ENCODE results near the gene DERL3. TPM values are rescaled to one million over a fixed set of nuclear protein-coding genes. Genes with fewer than 3 reads are reported as not detected.

DERL3 gene
- total and polyA plus RNA-seq, 2 experiments from 2014 or later: 0.73 to 1.2 TPM

GRCh38 chr22:23834406-23834792 is 4.4 kb downstream of the DERL3 start:
- peaks cover 11% of the 10 kb centered on the region for H3F3A ChIP-seq (ENCODE audit: insufficient read depth)
- H3K4me3 ChIP-seq: no peak overlapping the region
- no peak overlapping the region for H3K4me2 ChIP-seq (ENCODE audit: unreplicated experiment)
- H3K36me3 ChIP-seq (ENCODE audit: low read depth): no peaks in the 10 kb centered on the region
- no peak for DNase-seq
- peaks cover 9% of the 10 kb centered on the region for H3K4me1 ChIP-seq (ENCODE audit: insufficient read depth)
- TF ChIP-seq EZH2phosphoT487 (IDR thresholded peaks at IDR 0.05; ENCODE audit: insufficient read depth, low read depth) (no peak), EZH2 (IDR thresholded peaks at IDR 0.05; ENCODE audit: insufficient read depth, poor library complexity, severe bottlenecking) (no peak)
- no peak overlapping the region for H2AFZ ChIP-seq
- H3K79me2 ChIP-seq (ENCODE audit: insufficient read depth): peaks cover 20% of the 10 kb centered on the region
- 51 to 55% methylated on average over 3 of the region's 3 CpGs for WGBS, 2 experiments (ENCODE audit: low coverage in 1 of 2, low lambda C conversion rate in 2 of 2, missing lambda C conversion rate in 2 of 2)
- no peaks in the 10 kb centered on the region for H3K9me2 ChIP-seq (ENCODE audit: insufficient read depth)
- no peak overlapping the region for H3K9ac ChIP-seq
- H4K20me1 ChIP-seq (ENCODE audit: insufficient read depth): no peaks in the 10 kb centered on the region
- in situ Hi-C loops (cut with MboI): no loop called here
- no peaks in the 10 kb centered on the region for H3K27me3 ChIP-seq (replicated peaks; ENCODE audit: insufficient read depth)
- no peak overlapping the region for H3K27ac ChIP-seq
- H3K9me3 ChIP-seq (ENCODE audit: low read depth): no peaks in the 10 kb centered on the region

- Histone ChIP-seq H3K9ac (no peak overlapping the region), H3F3A (ENCODE audit: insufficient read depth) (peaks cover 15% of the 10 kb centered on the region), H3K4me3 (no peak overlapping the region), H3K79me2 (ENCODE audit: insufficient read depth) (peaks cover 20% of the 10 kb centered on the region), H4K20me1 (ENCODE audit: insufficient read depth) (no peaks in the 10 kb centered on the region), H3K36me3 (ENCODE audit: low read depth) (no peaks in the 10 kb centered on the region), H2AFZ (no peak overlapping the region), H3K4me1 (ENCODE audit: insufficient read depth) (peaks cover 9% of the 10 kb centered on the region), H3K9me3 (ENCODE audit: low read depth) (no peaks in the 10 kb centered on the region), H3K27ac (no peak overlapping the region), H3K27me3 (replicated peaks; ENCODE audit: insufficient read depth) (no peaks in the 10 kb centered on the region), H3K4me2 (ENCODE audit: unreplicated experiment) (no peak overlapping the region), H3K9me2 (ENCODE audit: insufficient read depth) (no peaks in the 10 kb centered on the region)
- in situ Hi-C loops (cut with MboI): no loop called here
- WGBS, 2 experiments (ENCODE audit: low coverage in 1 of 2, low lambda C conversion rate in 2 of 2, missing lambda C conversion rate in 2 of 2): 76 to 80% methylated on average over 10 to 13 of the region's 13 CpGs
- no peak for DNase-seq
- TF ChIP-seq EZH2phosphoT487 (IDR thresholded peaks at IDR 0.05; ENCODE audit: insufficient read depth, low read depth) (no peak), EZH2 (IDR thresholded peaks at IDR 0.05; ENCODE audit: insufficient read depth, poor library complexity, severe bottlenecking) (no peak)
These were observed 4.9 kb downstream of the DERL3 start for GRCh38 chr22:23833911-23834317.

- in situ Hi-C loops (cut with MboI): no loop called here
- Histone ChIP-seq H3K27ac (no peak overlapping the region), H3K4me2 (ENCODE audit: unreplicated experiment) (no peak overlapping the region), H3K9me3 (ENCODE audit: low read depth) (no peaks in the 10 kb centered on the region), H3K79me2 (ENCODE audit: insufficient read depth) (peaks cover 20% of the 10 kb centered on the region), H2AFZ (no peak overlapping the region), H3K36me3 (ENCODE audit: low read depth) (no peaks in the 10 kb centered on the region), H3K9ac (no peak overlapping the region), H3K27me3 (replicated peaks; ENCODE audit: insufficient read depth) (no peaks in the 10 kb centered on the region), H3F3A (ENCODE audit: insufficient read depth) (peaks cover 22% of the 10 kb centered on the region), H3K4me3 (no peak overlapping the region), H3K4me1 (ENCODE audit: insufficient read depth) (peaks cover 9% of the 10 kb centered on the region), H4K20me1 (ENCODE audit: insufficient read depth) (no peaks in the 10 kb centered on the region), H3K9me2 (ENCODE audit: insufficient read depth) (no peaks in the 10 kb centered on the region)
- no peak for DNase-seq
- no peak for TF ChIP-seq EZH2 (IDR thresholded peaks at IDR 0.05; ENCODE audit: insufficient read depth, poor library complexity, severe bottlenecking)
- no peak for TF ChIP-seq EZH2phosphoT487 (IDR thresholded peaks at IDR 0.05; ENCODE audit: insufficient read depth, low read depth)
- WGBS, 2 experiments (ENCODE audit: low coverage in 1 of 2, low lambda C conversion rate in 2 of 2, missing lambda C conversion rate in 2 of 2): 89 to 94% methylated on average over 16 of the region's 16 CpGs
These were observed 5.6 kb downstream of the DERL3 start for GRCh38 chr22:23833017-23833751.

GRCh38 chr22:23832226-23833016 is 6.4 kb downstream of the DERL3 start:
- Histone ChIP-seq H3K9me3 (ENCODE audit: low read depth) (no peaks in the 10 kb centered on the region), H3K27ac (no peak overlapping the region), H3K79me2 (ENCODE audit: insufficient read depth) (peaks cover 20% of the 10 kb centered on the region), H3K9me2 (ENCODE audit: insufficient read depth) (no peaks in the 10 kb centered on the region), H2AFZ (no peak overlapping the region), H3K4me1 (ENCODE audit: insufficient read depth) (peaks cover 9% of the 10 kb centered on the region), H3K9ac (no peak overlapping the region), H4K20me1 (ENCODE audit: insufficient read depth) (no peaks in the 10 kb centered on the region), H3K36me3 (ENCODE audit: low read depth) (no peaks in the 10 kb centered on the region), H3K4me3 (no peak overlapping the region), H3F3A (ENCODE audit: insufficient read depth) (peaks cover 22% of the 10 kb centered on the region), H3K4me2 (ENCODE audit: unreplicated experiment) (no peak overlapping the region), H3K27me3 (replicated peaks; ENCODE audit: insufficient read depth) (no peaks in the 10 kb centered on the region)
- DNase-seq: no peak
- WGBS, 2 experiments (ENCODE audit: low coverage in 1 of 2, low lambda C conversion rate in 2 of 2, missing lambda C conversion rate in 2 of 2): 83 to 85% methylated on average over 10 to 11 of the region's 11 CpGs
- no peak for TF ChIP-seq EZH2phosphoT487 (IDR thresholded peaks at IDR 0.05; ENCODE audit: insufficient read depth, low read depth)
- no peak for TF ChIP-seq EZH2 (IDR thresholded peaks at IDR 0.05; ENCODE audit: insufficient read depth, poor library complexity, severe bottlenecking)
- in situ Hi-C loops (cut with MboI): no loop called here

All from GM23248 (cell line).